HG02623 (cell line): ENCODE results near the gene SHC4.
"Not testable (repeated sequence)": the region's sequence is repeated elsewhere in the genome, so short reads cannot be mapped to it uniquely, and the experiment has no call there.

ENCODE experiments used
- ATAC-seq: cut with Tn5 transposase; IDR thresholded peaks from one replicate; pipeline ENCODE4 v1.9.1; 2021; ENCODE audit warnings: moderate library complexity; ENCODE audit not compliant: unreplicated experiment

SHC4 gene

DNA sequence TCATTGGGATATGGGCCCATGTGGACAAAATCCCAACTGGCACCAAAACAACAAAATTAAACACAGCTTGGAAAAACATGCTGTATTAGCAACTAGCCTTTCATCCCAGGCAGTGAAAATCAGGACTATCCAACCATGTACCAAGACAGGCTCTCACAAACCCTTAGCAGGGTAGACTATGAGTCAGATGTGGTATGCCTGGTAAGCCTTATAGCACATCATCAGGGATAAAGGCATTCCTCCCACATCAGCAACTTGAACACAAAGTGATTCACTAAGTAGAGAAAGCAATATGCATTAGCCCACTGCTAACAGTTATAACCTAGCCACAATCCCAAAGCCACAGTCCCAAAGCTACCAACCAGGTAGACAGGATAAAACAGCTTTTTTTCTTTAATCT, 160.9 kb downstream of the SHC4 start:
- ATAC-seq, result no peak

DNA sequence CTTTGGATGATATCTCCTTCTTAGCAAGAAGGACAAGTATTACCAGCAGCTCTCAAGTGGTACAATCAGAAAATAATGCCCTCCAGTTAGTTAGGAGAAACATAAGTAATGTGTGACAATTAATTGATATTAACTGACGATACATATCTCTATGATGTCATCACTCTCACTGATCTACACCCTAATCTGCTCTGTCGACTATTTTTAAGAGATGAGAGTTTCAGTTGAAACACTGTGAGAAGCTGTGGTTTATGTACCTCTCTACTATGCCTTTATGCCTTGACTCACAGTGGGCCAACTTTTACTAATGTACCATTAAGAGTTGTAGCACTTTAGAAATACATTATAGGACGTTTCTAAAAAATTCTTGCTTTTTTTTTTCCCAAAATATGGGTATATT, 161.5 kb downstream of the SHC4 start:
- ATAC-seq, result no peak

DNA sequence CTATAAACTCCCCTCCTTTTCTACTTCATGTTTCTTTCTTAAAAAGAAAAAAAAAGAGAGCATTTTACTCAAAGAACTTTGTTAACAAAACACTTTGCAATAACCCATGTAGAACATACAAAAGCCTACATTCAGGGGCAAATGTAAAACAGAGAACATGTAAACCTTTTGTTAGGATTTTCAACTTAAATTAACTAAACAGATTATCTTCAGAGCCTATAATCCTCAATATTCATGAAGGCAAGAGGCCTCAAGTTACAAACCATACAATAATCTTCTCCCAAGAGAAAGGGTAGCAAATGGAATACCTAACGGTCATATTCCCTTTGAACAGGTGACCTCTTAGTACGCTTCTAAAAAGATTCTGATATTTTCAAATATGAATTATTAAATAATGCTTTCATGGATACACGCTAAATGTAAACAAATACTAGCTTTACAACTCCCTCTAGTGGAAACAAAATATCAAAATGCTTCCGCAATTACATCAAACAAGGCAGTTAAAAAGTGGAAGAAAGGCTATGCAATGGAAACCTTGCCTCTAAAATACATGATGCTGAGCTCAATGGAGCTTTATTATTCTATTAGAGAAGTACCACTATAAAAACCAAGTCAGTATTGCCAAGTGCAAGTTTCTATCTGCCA, 162.8 kb downstream of the SHC4 start:
- ATAC-seq, result no peak

DNA sequence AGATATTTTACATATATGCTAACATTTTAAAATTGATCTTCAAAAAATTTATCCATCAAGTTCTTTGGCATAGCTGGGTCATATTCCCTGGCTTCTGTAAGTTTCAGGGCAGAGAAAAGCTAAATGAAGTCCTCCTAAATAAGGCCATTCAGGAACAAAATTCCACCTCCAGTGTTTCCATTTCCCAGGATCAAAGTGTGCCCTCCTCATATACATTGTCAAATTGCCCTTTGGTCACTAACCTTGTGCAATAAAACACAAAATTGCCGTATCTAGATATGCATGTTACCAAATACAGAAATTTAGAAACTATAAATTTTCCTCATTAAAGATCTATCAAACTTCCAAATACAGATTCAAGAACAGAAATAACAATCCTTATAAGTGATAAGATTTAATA, 163.5 kb downstream of the SHC4 start:
- no peak for ATAC-seq

GRCh38 chr15:48798319-48798718, 165.4 kb downstream of the SHC4 start:
- no peak for ATAC-seq

DNA sequence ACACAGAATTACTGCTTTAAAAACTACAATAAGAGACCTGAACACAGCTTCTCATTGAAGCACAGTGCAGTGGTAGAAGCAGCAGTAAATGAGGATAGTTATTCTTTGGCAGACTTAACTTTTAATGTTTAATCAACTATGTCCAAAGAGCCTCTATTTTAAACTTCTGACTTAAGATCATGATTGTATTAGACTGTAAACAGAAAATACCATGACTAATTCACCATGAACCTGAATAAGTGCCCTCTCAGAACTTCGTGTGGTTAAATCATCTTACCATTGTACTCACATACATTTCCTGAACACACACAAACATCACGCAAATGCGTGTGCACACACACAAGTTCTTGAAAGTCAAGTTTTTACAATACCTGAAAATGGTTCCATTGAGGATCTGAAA, 166.8 kb downstream of the SHC4 start:
- ATAC-seq, result peak; percentile 35

DNA sequence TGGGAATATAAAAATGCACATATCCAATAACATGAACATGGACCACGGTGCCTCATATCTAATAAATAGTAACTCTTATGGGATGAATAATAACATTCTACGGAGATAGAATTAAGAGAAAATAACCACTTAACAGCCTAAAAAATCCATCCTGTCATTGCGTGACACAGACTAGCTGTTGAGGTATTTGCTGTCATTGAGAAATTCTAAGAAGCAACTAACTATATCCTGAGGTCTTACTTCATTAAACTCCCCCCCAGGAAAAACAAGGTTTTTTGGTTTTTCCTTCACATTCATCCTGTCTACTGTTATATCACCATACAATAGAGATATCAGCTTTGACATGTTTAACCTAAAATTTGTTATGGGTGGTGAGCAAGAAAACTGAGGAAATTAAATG, 167.2 kb downstream of the SHC4 start:
- ATAC-seq, result no peak

DNA sequence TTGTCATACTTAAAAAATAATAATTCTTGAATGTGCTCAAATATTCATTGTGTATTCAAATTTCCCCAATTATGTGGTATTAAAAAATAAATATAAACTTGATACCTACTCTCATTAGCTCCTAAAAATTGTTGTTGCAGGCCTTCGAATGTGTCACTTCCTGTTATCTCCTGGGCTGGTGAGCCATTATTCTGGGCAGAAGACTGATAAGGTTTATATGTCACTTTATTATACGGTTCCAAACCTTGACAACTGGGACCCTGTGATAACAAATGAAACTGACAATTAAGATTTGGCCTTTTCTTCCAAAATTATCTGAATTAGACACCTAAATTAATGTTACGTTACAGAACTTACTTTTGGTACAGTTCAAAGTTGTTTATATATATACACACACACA, 167.8 kb downstream of the SHC4 start:
- ATAC-seq, result no peak

DNA sequence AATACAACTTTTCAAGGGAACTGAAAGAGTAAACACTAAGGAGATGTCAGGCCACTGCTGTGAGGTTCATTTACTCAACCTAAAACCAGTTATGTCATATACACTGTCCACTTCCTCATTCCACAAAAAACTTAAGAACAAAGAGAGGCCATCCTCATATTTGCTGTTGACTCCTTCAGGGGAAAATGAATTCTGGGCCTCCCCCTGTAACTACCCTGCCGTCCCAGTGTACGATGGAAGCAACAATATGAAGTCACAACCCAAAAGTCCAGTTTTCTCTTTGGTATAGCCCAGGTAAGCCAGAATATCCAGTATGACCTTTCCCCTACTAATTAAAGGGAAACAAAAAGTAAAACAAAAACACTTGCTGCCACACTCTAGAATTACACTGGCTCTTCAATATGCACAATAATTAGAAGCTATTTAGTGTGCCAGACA, 169.0 kb downstream of the SHC4 start:
- ATAC-seq, result peak; percentile 83

- ATAC-seq, result no peak
These were observed 171.3 kb downstream of the SHC4 start for GRCh38 chr15:48792408-48792807.

GRCh38 chr15:48790466-48791115, 173.1 kb downstream of the SHC4 start:
- ATAC-seq, result not testable (repeated sequence)

- ATAC-seq, result no peak
These were observed 178.0 kb downstream of the SHC4 start for GRCh38 chr15:48785712-48786111.

DNA sequence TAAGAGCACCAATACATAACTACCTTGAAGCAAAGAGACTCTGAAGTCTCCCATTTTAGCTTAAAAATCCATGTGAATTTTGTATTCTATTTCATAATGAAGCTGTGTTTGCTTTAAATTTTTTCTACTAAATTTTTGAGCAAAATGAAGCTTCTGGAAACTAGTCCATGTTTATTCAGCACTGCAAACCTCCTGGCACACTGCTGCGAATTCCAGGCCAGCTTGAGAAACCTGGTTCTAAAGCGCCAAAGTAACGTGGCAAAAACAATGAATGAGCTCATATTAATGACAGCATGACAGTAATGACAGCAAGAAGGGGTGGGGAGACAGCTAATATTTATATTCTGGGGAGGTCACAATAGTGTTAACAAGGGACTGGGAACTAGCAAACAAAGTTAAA, 178.5 kb downstream of the SHC4 start:
- no peak for ATAC-seq

- no peak for ATAC-seq
These were observed 179.0 kb downstream of the SHC4 start for GRCh38 chr15:48784756-48785155.

- ATAC-seq, result no peak
These were observed 180.8 kb downstream of the SHC4 start for GRCh38 chr15:48782911-48783310.

- no peak for ATAC-seq
These were observed 182.1 kb downstream of the SHC4 start for GRCh38 chr15:48781481-48782081.

DNA sequence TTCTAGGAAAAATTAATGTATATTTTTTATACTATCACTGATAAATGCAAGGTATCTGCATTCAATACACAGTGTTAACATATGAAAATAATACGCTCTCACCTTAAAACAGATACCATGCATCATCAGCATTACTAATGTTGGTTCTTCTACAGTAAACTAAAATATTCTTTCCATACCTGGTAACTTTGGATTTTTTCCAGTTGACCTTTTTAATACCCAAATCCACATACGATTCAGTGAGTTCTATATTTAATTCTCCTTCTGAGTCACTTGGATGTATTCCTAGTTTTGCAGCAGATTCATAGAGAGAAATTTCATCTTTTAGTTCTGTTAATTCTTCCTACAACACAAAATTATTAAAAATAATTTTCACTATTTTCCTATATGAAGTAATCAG, 182.7 kb downstream of the SHC4 start:
- ATAC-seq, result no peak

- ATAC-seq, result no peak
These were observed 185.4 kb downstream of the SHC4 start for GRCh38 chr15:48778331-48778730.

DNA sequence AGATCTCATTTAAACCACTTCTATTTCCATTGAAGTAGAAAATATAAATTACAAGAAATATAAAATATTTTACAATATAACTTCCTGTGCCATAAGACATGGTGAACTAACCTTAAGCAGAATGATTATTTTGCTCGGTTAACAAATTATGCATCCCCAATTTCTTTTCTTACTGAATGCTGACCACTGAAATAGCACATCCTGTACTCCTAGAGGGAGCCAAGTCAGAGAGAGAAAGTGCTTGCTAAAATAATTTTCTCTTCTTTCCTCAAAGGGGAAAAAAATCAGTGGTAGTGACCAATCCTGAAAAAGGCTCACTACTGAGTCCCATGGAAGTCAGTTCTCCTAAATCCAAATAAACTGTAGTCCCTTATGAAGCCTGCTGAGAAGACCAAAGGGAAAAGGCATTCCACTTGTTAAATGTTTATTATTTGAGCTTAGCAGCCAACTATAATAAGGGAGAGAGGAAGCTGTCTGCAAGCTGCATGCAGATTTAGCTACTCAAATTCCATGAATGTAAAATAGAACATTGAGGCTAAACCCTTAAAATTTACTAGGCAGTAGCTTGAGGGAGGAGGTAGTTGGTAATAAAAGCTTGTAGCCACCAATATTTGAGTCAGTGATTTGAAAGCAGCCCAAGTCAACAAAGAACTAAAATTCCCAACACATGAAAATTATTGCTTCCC, 185.9 kb downstream of the SHC4 start:
- no peak for ATAC-seq

DNA sequence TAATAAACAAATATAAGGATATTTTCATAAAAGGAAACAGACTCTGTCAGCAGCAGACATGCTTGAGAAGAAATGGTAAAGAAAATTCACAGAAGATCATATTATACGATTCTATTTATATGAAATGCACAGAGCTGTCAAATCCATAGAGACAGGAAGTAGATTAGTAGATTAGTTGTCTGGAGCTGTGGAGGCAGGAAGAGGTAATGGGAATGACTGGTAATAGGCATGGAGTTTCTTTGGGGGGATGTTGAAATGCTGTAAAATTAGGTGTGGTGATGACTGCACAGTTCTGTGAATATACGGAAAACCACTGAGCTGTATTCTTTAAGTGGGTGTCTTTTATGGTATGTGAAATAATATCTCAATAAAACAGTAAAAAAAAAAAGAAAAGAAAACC, 188.2 kb downstream of the SHC4 start:
- ATAC-seq, result no peak

DNA sequence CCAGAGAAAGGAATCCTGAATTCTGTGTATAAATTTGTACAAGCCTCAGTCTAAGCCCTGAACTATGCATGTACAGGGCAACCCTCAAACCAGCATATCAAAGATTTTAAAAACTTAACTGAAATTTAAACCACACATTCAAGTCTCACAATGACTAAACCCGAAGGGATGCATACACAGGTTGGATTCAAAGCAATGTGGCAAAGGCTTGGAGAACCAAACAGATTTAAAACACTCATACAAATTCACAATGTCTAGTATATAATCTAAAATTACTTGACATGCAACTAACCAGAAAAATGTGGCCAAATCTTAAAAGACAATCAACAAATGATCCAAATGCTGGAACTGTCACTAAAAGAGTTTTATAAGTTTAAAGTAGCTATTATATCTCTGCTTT, 189.2 kb downstream of the SHC4 start:
- ATAC-seq, result no peak
